NCI-H510A treated with DMSO at 0.1 percent for 48 hours (cell line): ENCODE results near the gene EHBP1L1.
"Not testable (repeated sequence)": the region's sequence is repeated elsewhere in the genome, so short reads cannot be mapped to it uniquely, and the experiment has no call there.

Experiments
- DNase-seq: peaks from one replicate; lab custom pipeline; 2025; lab: John Stamatoyannopoulos, UW

The EHBP1L1 gene

DNA sequence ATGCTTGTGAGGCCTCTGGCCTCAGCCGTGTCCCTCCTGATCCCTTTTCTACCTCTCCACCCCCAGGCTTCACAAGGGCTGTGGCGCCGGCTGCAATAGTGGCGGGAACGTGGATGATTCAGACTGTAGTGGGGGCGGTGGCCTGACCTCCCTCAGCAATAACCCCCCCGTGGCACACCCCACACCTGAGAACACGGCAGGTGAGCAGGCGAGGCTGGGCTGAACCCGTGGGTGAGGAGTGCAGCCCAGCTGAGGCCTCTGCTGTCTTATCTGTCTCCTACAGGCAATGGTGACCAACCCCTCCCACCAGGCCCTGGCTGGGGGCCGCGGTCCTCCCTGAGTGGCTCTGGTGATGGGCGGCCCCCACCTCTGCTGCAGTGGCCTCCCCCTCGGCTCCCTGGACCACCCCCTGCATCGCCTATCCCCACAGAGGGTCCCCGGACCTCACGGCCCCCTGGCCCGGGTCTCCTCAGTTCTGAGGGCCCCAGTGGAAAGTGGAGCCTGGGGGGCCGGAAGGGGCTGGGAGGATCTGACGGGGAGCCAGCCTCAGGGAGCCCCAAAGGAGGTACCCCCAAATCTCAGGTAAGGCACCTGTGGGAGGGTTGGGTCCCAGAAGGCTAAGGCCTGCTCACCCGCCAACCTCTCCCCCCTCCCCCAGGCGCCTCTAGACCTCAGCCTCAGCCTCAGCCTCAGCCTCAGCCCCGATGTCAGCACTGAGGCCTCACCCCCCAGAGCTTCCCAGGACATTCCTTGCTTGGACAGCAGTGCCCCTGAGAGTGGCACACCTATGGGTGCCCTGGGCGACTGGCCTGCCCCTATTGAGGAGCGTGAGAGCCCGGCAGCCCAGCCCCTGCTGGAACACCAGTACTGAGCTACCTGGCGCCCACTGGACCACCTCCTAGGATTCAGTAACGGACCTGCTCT, 60.5 kb downstream of the EHBP1L1 start:
- no peak for DNase-seq

DNA sequence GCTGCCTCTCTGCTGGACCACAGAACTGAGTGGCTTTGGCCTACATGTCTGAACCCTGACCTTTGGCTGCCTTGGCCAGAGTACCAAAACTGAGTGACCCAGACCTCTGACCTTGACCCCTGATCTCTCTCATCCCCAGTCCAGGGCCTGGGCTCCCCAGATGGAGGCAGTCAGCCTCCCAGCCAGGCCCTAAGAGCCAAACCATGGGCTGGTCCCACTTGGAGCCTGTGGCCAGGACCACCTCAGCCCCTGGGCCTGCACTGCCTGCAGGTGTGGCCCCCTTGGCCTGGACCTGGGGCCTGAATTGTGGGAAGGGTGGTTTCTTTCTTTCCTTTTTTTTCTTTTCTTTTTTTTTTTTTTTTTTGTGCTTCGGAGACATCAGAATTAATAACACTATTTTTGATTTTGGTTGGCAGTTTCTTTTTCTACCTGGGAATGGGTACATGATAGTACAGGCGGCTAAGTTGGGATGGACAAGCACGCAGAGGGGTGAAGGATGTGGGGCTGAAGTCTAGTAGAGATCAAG, 61.2 kb downstream of the EHBP1L1 start:
- no peak for DNase-seq

DNA sequence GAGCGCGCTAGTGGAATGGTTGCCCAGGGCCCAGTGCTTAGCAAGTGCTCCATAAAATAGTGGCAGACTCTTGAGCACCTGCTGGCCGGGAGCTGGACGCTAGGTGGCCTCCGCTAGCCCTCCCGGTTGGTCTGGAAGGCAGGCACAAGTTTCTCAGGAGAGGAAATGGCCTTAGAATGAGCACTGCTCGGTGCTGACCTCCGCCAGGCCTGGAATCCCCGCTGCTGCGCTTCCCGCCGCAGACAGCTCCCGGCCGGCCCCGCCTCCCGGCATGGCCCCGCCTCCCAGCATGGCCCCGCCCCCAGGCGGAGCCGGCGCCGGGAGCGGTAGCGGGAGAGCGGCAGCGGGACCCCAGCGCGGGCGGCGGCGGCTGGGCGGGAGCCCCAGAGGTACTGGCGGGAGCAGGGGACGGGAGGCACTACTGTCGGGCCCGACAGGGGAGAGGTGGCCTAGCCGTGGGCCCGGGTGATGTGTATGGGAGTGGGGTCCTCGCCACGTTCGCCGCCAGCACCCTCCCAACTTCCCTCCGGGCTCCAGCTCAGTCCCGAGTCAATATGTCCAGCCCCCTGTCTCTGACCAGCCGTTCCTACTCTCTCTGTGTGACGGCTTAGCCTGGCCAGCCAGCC, 62.1 kb downstream of the EHBP1L1 start, which contains the start of gene SIPA1:
Gene SIPA1, plus strand, starts transcription at position 308 of the 626 bp plus-strand sequence. CDS start 2,821 bp downstream, outside the sequence.
- no peak for DNase-seq

DNA sequence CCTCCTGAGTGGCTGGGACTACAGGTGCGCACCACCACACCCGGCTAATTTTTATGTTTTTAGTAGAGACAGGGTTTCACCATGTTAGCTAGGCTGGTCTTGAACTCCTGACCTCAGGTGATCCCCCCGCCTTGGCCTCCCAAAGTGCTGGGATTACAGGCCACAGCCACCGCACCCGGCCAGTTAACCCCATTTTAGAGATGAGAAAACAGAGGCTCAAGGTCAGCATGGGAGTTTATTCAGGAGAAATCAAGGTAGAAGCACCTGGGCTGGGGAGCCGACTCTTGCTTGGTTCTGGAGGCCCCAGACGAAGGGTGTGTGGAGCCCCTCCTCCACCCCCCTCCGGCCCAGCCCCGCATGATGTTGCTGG, 63.4 kb downstream of the EHBP1L1 start:
- not testable (repeated sequence) for DNase-seq

DNA sequence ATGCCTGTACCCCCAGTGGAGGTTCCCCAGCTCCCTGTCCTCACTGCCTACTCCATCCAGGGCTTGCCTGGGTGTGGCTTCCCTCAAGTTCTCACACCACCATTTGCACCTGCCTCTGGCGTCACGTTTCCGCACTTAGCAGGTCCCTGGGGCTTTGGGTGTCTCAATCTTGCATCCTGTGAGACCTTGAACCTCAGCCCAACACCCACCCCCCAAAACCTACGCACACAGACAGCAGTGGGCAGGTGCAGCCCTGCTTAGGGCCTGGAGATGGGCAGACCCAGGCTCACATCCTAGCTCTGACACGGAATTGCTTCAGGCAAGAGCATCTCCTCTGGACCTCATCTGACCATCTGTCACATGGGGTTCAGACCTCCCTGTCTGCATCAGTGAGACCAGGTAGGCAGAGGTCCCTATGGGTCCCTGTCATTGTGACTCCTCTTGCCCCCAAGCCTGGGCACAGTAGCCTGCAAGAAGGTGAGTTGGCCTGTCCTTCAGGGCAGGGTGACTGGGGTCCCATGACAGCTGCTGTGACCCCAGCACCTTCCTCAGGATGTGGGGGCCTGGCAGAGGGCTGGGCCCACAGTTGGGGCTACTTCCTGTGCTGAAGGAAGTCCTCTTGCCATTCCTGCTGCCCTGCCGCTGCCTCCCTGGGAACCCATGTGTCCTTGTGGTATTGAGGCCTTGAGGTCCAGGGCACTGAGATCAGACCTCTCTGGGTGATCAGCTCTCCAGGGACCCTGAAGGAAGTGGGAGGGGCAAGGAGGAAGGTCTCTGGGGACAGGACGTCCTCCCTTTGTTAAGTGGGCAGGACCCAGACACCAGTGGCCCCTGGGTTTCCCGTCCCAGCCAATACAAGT, 64.0 kb downstream of the EHBP1L1 start:
- no peak for DNase-seq

DNA sequence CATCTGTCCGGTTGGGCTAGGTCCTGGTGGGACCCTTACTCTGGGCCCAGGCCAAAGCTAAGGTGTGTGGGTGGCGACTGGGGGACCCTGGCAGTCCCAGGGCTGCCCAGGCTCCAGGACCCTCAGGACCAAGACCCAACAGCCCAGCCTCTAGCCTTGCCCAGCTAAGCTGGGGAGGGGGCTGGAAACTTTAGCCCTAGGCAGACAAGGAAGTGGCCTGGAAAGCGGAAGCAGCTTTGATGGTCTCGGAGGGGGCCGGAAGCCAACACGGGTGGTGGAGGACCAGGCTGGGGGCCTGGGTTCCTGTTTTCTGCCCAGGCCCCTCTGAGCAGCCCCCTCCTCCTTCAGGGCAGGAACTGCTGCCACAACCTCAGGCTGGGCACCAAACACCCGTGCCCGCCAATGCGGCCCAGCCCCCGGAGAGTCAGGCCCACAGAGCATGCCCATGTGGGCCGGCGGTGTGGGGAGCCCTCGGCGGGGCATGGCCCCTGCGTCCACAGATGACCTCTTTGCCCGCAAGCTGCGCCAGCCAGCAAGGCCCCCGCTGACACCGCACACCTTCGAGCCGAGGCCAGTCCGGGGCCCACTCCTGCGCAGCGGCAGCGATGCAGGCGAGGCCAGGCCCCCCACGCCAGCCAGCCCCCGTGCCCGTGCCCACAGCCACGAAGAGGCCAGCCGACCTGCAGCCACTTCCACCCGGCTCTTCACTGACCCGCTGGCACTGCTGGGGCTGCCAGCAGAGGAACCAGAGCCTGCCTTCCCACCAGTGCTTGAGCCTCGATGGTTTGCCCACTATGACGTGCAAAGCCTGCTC, 64.8 kb downstream of the EHBP1L1 start:
- DNase-seq, result no peak

DNA sequence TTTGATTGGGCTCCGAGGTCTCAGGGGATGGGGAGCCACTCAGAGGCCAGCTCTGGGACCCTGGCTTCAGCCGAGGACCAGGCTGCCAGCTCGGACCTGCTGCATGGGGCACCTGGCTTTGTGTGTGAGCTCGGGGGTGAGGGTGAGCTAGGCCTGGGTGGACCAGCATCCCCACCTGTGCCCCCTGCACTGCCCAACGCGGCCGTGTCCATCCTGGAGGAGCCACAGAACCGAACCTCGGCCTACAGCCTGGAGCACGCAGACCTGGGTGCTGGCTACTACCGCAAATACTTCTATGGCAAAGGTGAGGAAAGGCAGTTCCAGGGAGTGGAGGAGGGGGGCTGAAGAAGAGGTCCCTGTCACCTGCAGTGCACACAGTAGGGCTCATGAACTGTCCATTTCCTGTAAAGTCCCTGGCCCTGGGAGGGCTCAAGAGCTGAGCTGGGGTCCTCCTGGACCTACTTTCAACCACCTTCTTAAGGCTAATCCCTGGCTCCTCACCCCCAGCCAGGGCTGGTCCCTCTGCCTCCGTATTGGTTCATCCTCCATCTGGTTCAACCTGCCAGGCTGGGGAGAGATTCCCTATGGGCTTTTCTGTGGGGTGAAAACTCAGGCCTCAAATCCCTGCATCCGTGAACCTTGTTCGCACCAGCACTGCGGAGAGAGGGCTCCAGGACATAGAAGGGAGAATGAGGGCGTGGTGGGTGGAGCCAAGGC, 65.6 kb downstream of the EHBP1L1 start:
- DNase-seq, result no peak
